Activated CD8-positive, alpha-beta memory T cell treated with anti-CD3 and anti-CD28 coated beads, Interleukin-2, amount 50 U/mL, for 4 hours (primary cell): ENCODE measurements around the gene RSPO3.
A peak's percentile ranks its signal among the peaks of the same experiment; 100 is the strongest.

Experiments used
- DNase-seq: peaks from one replicate; pipeline ENCODE4 v3.0.0-alpha.2; 2020

RSPO3 gene

GRCh38 chr6:127114214-127114760 lies 4.2 kb upstream of the RSPO3 start:
- DNase-seq, result no peak

DNA sequence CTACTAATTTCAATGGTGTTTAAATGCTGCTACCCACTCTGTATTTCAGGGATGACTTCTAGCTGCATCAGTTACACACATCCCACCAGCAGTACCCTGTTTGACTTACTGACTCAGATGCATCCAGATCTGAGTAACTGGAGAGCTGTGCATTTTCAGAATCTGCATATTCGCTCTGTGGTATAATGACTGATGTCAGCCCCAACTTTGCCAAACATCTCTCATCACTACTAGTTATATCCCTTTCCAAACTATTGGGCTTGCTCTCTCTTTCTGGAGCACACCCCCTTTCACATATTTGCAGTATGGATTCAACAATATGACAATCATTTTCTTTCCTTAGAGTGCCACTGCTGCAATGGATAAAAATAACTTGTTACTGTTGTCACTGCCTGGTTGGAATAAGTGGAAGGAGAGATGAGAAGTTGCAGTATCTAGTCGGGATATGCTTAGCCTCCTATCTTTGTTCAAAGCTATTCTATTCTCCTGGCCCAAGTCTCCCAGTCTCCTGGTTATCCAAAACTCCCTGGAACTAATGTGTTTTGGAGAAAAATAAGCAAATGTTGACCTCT lies 3.3 kb upstream of the RSPO3 start:
- DNase-seq, result no peak

GRCh38 chr6:127115746-127116145 lies 2.7 kb upstream of the RSPO3 start:
- no peak for DNase-seq

DNA sequence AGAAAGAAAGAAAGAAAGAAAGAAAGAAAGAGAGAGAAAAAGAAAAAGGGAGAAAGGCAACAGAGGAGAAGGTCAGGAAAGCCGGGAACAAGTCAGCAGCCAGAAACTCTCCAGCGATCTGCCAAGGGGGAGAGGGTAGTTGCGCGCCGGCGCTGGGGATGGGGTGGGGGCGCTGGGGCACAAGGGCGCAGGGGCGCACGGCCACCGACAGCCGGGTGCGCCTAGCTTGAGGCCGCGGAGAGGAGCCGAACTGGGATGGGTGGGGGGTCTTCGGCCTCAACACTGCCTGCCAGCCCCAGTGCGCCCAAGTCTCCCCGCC lies 533 bp upstream of the RSPO3 start:
- DNase-seq, result no peak

GRCh38 chr6:127119102-127120022 lies 891 bp downstream of the RSPO3 start:
- no peak for DNase-seq

- DNase-seq, result no peak
Measured at GRCh38 chr6:127120023-127120786, 1.7 kb downstream of the RSPO3 start.

- peak; percentile 42 for DNase-seq
Measured at GRCh38 chr6:127120787-127121636, 2.5 kb downstream of the RSPO3 start.

DNA sequence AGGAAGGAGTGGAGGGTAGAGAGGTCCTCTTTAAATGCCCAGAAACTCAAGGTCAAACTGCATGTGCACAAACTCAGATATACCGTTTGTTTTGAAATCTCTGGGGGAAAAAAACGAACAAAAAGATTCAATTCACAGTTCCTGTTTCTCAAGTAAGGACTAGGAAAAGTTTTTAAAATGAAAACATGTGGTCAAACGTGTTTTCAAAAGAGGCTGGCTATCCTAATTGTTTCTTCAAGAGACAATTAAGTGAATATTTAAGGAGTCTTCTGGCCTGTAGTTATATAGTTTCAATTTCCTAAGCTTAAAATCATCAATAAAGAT lies 3.1 kb downstream of the RSPO3 start:
- no peak for DNase-seq

- no peak for DNase-seq
Measured at GRCh38 chr6:127124172-127124571, 5.7 kb downstream of the RSPO3 start.

DNA sequence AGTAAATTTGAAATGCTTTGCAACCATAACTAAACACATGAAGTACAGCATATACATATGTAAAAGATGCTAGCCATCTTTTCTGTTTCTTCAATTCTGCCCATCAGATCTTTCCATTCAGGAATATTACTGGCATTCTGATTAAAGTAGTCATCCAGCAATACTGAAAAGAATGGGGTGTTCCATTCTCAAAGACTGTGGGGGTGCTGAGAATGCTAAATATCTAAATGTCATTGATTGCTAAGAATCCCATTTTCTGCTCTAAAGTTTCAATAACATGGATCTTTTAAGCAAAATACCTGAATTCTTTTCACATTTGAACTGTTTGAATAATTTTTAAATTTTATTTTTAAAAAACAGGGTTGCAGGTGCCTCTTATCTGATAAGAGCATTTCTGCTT lies 6.2 kb downstream of the RSPO3 start:
- no peak for DNase-seq

- no peak for DNase-seq
Measured at GRCh38 chr6:127128066-127128465, 9.6 kb downstream of the RSPO3 start.

DNA sequence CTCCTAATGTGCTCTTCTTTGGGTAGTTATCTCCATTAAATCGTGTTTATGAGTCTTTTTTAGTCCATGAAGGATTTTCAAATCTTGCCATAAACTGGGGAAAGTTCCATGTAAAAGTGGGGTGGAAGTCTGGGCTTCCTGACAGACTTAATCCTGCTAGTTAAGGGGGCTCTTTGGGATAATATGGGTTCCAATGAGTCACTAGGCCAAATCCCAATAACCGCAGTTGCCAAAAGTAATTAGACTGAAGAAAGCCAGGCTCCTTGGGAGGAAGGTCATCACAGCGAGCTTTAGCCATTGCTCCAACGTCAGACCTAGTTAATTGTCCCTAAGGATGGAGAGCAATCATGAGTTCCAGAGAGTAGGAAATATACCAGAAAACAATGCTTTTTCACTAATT lies 10.8 kb downstream of the RSPO3 start:
- no peak for DNase-seq

- no peak for DNase-seq
Measured at GRCh38 chr6:127131275-127131674, 12.8 kb downstream of the RSPO3 start.

- no peak for DNase-seq
Measured at GRCh38 chr6:127131772-127132376, 13.4 kb downstream of the RSPO3 start.

DNA sequence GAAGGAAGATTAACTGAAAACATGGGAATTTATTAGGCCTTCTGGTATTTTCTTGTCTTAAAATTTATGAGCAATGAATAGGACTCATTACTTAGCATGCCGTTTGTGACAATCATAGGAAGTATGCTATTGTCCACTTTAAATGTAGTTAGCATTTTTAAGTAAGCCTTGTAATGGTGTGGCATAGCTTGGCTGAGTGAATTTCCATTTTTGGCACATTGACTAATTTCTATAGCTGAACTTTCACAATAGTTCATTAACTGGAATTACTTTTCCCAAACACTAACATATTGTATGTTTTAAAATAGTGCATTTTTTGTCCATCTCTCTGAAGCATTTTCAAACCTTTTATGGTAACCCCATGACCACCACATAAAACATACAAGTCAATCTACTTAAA lies 15.7 kb downstream of the RSPO3 start:
- no peak for DNase-seq

- DNase-seq, result no peak
Measured at GRCh38 chr6:127136786-127137185, 18.3 kb downstream of the RSPO3 start.

- DNase-seq, result no peak
Measured at GRCh38 chr6:127146932-127147331, 28.5 kb downstream of the RSPO3 start.

GRCh38 chr6:127147534-127147933 lies 29.1 kb downstream of the RSPO3 start:
- no peak for DNase-seq

DNA sequence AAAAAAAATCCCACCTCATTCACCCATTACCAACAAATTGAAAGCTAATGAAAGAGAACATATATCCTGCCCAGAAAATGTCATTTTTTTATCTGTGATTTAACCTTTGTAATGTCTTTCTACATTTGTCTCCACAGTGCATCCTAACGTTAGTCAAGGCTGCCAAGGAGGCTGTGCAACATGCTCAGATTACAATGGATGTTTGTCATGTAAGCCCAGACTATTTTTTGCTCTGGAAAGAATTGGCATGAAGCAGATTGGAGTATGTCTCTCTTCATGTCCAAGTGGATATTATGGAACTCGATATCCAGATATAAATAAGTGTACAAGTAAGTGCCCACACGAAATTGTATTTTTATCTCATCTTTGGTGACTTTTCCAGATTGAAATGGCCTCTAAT lies 30.0 kb downstream of the RSPO3 start:
- no peak for DNase-seq

GRCh38 chr6:127154509-127154908 lies 36.0 kb downstream of the RSPO3 start:
- no peak for DNase-seq

DNA sequence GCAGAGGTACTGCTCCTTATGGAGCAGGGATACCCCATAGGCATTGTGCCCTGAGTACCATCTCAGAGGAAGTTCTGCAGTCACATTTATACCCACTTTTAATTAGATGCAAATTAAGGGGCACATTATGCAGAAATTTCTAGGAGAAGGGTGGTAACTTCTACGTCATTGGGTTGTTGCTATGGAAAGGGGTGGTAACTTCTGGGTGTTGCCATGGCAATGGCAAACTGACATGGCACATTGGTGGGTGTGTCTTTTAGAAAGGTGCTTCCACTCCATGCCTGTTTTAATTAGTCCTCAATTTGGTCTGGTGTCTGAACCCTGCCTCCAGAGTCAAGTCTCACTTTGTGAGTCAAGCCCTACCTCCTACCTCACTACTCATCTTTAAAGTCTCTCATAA lies 42.0 kb downstream of the RSPO3 start:
- no peak for DNase-seq

GRCh38 chr6:127162836-127163235 lies 44.4 kb downstream of the RSPO3 start:
- DNase-seq, result no peak
